Putamen (tissue), 1 donor: ENCODE data around the gene GATAD2A.

ENCODE experiments used
- DNase-seq: peaks from one replicate; pipeline ENCODE4 v3.0.0-alpha.2; 2016; ENCODE audit warnings: low spot score

GATAD2A gene

DNA sequence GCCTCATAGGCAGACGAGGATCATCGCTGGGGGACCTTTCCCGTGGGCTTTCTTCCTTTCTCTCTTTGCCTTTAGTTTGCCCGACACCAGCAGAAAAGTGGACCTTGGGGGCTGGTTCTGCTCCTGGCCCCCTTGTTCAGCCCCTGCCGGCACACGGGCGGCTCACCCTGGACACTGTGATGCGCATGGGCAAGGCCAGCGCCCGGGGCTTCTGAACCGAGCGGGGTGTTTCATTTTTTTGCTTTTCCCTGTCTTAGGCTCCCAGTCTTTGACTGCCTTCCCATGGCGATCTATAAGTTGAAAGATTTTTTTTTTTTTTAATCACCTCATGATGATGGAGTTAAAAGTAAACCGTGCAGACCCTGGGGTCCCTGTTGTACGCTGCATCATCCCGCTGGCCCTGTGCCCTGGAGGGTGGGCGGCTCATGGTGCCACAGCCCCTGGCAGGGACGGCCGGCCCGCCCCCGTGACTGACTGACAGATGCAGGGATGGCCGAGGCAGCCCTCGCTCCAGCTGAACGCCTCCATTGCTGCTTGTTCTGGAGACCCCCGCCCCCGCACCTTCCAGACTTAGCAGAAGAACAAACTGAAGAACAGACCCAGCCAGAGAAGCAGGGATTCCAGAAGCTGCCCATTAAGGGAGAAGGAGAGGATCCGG is 100.3 kb downstream of the GATAD2A start:
- no peak for DNase-seq

DNA sequence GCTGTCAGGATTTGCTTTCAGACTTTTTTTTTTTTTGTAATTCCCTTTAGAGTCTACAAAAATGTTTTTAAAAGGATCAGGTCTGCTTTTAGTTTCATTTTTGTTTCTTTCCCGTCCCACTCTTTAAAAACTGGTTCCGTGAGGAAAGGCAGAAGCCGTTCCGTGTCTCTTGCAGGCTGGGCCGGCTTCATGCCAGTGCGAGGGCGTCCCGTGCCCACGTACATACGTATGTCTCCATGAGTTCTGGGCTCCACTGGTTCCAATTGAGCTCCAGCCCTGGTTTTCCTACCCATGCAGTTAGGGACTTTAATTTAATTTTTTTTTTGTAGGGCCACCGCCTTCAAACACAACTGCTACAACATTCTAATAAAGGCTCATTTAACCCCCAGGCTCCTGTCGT is 101.1 kb downstream of the GATAD2A start:
- no peak for DNase-seq

DNA sequence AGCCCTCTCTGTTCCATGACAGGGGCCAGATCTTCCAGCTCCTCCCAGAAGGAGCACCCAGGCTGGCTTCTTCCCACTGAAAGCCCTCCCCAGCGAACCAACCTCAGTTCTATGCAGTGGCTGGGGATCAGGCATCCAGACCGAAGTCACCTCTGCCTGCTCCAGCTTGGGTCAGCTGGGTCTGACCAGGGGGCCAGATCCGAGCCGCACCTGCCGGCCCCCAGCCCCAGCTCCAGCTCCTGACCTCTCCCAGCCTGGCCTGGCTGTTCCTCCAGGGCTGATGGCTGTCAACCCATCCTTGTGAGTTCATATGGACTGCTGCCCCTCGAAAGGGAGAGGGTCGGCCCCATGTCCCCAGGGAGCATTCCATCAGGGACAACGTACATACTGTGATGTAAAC is 101.9 kb downstream of the GATAD2A start:
- DNase-seq = no peak

DNA sequence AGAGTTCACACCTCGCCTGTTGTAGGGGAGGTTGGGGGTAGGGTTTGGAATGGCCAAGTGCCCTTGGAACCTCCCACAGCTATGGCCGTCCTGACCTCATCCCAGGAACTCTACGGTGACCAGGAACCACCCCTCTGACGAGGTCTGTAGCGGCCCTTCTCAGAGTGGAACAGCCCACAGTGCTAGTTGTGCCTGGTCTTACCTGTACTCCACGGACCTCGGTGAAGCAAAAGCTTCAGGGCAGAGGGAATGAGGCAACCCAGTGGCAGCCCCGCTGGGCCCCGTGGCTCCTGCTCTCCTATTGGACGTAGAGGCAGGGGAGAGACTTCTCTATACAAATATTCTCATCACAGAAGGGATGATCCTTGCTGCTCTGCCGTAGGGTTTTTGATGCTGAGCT is 102.7 kb downstream of the GATAD2A start:
- no peak for DNase-seq

DNA sequence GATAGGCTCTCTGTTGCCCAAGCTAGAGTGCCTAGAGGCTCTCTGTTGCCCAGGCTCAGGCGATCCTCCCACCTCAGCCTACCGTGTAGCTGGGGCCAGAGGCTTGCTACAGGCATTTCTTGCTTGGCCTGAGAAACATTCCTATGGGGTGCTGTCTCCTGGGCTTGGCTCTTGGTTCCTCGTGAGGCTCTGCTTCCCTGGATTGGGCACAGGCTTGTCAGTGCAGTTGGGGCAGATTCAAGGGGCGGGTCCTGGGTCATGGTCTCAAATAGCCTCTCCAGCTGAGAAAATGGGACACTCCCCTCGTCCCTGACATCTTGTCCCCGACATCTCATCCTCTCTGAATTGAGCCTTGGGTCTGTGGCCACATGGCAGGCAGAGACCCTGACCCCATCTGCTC is 105.0 kb downstream of the GATAD2A start:
- no peak for DNase-seq

DNA sequence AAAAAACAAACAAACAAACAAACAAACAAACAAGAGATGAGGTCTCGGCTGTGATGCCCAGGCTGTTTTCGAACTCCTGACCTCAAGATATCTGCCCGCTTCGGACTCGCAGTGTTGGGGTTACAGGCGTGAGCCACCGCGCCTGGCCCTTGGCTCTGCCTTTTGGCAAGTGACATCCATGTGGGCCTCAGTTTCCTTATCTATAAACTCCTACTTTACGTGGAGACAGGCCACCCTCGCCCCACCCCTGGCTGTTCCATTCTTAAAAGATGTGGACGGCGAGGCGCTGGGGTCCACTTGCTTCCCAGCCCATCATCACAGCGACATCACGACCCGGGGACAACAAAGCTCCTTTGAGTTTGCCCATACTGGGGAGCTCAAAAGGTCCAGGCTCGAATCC is 108.2 kb downstream of the GATAD2A start:
- no peak for DNase-seq

DNA sequence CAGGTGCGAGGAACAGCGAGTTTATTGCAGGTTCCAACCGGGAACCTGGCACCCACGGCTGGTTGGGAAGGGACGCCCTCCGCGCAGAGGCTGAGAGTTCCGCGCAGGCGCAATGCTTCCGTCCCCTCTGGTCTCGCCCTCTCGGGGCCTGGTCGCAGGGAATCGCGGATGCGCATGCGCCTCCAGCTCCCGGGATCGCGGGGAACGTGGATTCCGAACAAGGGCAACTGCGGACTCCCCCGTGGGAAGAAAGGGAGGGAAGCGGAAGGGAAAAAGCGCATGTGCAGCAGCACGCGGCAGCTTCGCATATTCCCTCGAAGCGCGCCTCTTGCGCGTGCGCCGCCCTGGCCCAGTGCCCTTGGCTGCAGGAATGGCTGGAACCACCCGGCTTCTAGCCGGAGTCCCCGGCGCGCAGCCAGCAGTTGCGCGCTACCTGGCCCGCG is 108.8 kb downstream of the GATAD2A start:
- peak; percentile 47 for DNase-seq

DNA sequence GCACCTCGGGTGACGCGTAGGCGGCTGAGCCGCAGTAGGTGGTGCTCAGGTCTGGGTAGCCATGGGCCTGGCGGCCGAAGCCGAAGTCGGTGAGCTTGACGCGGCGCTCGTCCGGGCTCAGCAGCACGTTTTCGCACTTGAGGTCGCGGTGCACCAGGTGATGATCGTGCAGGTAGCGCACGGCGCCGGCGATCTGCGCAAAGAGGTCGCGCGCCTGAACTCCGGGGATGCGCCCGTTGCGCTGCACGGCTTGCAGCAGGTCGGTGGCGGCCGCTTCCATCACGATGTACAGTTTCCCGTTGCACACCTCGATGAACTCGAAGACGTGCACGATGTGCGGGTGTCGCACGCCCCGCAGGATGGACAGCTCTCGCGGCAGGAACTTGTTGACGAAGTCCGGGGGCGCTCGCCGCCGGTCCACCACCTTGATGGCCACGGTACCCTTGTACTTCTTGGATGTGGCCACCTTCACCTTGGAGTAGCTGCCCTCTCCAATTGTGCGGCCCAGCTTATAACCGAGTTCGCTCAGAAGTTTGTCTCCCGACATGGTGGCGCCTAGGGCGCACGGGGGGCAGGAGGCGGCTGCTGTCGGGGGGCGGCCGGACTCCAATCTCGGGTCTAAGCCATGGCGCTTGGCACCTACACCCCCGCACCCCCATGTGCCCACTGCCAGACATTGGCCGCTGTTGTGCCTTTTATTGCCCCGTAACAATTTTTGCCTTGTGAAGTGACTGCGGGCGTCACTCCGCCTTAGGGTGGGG is 109.6 kb downstream of the GATAD2A start, which contains the start of gene TSSK6:
TSSK6 (minus strand) TSS at position 668 of the 761 bp plus-strand sequence; CDS start at position 547, 121 bp downstream.
- no peak for DNase-seq

DNA sequence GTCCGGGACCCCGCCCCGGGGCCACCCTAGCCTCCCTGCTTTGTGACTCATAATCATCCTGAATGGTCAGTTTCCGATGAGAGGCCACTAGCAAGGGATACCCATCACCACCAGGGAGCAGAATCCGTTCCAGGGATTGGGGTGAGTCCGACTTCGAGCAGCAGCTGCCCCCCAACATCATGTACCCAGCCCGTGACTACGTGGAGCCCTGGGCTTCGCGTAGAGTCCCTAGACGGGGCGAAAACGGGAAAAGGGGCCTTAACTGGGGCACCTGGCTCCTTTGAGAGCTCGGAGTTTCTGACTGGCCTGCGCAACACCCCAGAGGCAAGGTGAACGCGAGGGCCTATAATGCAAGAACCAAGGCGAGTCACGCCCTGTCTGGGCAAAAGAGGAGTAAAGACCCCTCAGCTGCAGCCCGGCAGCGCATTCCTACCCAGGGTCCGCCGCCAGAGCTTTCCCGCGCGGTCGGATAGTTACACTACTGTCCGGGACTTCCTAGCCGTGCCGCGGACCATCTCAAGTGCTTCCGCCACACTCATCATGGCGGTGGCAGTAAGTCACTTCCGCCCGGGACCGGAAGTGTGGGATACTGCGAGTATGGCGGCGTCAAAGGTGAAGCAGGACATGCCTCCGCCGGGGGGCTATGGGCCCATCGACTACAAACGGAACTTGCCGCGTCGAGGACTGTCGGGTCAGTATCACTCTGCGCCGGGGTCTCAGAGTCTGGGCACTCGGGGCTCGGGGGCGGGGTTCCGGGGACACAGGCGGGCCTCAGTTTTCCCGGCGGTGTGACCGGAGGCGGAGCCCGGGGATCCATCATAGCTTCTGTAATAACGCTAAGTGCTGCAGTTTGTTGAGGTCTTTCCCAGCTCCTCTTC is 110.4 kb downstream of the GATAD2A start, which contains the start of gene NDUFA13:
NDUFA13 (plus strand) TSS at position 584 of the 878 bp plus-strand sequence; CDS start at position 598, 14 bp downstream.
- peak; percentile 90 for DNase-seq

DNA sequence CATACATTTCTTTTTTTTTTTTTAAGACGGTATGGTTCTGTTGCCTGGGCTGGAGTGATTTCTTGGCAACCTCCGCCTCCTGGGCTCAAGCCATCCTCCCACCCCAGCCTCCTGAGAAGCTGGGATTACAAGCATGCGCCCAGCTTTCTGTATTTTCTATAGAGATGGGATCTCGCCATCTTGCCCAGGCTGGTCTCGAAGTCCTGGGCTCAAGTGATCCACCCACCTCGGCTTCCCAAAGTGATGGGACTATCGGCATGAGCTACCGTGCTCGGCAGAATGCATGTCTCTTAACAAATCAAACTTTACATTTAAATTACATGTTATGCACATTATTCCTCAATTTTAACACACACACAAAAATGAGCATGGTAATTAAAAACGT is 111.8 kb downstream of the GATAD2A start:
- no peak for DNase-seq

DNA sequence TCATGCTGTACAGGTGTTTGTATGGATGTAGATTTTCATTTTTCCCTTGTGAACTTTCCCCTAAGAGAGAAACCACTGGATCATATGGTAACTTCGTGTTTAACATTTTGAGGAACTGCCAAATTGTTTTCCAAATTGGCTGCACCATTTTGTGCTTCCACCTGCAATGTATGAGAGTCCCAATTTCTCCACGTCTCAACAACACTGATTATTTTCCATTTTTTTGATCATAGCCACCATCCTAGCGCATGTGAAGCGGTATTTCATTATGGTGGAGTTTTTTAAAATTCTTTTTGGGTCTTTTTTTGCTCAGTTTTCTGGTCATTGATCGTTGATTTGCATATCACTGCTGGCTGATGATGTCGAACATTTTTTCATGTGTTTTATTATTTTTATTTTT is 115.5 kb downstream of the GATAD2A start:
- no peak for DNase-seq

DNA sequence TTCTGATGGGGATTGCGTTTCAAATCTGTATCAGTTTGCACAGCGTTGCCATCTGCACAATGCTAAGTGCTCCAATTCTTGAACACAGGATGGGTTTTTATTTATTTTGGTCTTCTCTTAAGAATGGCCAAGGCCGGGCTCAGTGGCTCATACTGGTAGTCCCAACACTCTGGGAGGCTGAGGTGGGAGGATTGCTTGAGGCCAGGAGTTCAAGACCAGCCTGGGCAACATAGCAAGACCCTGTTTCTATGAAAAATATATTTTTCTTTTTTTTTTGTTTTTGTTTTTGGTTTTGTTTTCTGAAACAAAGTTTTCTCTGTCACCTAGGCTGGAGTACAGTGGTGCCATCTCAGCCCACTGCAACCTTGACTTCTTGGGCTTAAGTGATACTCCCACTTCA is 117.7 kb downstream of the GATAD2A start:
- DNase-seq = no peak

DNA sequence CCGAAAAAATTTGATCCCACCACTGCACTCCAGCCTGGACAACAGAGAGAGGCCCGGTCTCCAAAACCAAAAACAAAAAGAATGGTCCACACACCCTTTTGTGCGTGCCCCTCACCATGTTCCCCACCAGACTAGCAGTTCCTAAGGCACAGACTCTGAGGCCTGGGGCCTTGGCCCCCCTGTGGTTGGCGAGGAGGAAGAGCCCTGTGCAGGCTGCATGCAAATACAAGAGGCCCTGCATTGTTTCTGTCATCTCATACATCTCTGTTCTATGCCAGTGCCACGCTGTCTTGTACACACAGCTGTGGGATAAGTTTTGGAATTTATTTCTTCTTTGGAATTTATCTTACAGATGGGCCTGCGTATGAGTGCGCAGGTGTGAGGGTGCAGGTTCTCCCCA is 118.6 kb downstream of the GATAD2A start:
- no peak for DNase-seq

DNA sequence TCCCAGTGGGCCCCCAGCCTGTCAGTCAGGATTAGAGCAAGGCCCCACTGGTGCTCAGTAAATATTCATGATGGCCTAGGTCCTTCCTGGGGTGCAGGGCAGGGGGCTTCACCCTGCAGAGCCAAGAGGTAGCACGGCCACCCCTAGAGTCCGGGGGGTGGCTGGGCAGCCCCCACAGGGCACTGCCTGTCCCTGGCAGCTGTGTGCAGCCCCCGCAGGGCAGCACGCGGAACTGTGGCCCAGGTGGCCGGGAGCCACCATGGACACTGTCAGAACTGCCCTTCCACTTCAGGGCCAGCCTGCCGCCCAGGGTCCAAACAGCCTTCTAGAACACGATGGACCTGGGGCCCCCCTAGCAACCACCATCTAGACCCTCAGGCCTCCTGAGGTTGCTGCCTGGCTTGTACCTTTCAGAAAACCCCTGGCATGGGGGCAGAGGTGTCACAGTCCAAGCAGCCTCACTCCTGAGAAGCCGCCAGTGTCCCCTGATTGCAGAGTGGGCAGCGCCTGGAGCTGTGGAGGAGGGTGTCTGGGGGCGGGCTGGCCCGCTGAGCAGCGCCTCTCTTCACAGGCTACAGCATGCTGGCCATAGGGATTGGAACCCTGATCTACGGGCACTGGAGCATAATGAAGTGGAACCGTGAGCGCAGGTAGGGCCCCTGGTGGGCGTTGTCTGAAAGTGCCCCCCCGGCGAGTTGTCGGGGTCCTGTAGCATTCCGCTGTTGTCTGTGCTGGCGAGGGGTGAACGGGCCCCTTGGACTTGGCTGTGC is 120.3 kb downstream of the GATAD2A start:
- no peak for DNase-seq

DNA sequence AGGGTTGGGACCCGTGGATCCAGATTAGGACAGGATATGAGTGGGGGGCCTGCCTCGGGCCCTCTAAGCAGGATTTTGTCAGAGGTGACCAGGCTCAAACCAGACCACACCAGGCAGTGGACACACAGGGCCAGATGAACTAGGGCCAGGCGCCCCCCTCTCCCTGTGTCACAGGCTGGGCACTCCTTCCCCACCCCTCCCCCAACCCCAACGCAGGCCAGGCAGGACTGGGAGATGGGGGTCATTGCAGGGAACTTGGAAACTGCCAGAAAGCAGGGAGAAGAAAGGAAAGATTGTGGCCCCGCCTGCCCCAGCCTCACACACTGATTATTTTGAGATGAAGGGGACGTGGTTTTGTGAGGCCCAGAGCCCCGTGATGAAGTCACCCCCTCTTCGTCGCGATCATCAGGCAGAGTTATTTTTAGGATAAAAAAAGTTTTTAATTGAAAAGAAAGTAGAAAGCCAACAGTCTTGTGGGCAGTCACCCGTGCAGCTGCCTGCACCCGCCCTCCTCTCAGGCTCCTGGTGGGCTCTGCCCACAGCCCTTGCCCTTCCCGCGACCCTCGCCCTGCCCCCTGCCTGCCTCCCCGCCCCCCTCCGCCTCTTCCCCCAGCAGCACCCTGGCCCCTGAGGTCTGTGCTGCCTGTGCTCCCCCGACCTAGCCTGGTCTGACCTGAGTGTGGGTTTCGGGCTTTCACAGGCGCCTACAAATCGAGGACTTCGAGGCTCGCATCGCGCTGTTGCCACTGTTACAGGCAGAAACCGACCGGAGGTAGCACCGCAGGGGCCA is 121.3 kb downstream of the GATAD2A start:
- no peak for DNase-seq

DNA sequence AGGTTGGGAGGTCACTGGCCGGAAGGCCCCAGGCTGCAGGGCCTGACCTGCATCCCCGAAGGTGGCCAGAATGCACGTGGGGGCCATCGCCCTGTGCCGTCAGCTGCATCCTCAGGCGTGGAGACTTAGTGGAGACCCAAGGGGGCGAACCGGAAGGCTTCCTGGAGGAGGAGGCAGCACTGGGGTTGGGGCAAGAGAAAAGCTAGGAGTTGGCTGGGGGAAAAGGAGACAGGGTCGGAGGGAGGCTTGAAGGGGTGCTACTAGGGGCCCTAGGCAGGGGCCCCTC is 121.8 kb downstream of the GATAD2A start:
- DNase-seq = no peak

DNA sequence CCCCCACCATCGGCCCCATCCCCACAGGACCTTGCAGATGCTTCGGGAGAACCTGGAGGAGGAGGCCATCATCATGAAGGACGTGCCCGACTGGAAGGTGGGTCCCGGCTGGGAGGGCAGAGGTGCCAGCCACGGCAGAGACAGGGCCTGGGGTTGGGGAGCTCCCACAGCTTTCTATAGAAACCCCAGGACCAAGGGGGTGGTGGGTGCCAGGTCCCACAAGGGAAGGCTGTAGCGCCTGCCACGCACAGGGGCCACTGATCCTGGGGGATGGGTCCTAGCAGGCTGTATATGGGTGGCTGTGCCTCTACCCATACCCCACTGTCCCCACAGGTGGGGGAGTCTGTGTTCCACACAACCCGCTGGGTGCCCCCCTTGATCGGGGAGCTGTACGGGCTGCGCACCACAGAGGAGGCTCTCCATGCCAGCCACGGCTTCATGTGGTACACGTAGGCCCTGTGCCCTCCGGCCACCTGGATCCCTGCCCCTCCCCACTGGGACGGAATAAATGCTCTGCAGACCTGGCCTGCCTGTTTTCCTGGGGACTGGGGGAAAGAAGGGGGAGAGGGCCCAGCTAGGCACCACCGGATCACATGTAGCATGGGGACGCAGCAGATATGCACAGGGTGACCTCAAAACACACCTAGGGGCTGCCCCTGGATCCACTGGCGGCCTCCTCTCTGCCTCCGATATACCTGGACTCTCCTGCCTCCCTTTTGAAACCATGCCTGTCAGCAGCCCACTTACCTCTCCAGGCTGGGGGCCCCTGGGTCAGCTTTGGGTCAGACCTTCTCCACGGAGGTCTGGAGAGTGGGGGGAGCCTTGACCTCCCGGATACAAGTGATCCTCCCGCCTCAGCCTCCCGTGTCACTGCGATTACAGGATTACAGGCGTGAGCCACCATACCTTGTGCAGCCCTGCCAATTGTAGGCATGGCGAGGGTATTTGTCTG is 122.5 kb downstream of the GATAD2A start:
- no peak for DNase-seq

DNA sequence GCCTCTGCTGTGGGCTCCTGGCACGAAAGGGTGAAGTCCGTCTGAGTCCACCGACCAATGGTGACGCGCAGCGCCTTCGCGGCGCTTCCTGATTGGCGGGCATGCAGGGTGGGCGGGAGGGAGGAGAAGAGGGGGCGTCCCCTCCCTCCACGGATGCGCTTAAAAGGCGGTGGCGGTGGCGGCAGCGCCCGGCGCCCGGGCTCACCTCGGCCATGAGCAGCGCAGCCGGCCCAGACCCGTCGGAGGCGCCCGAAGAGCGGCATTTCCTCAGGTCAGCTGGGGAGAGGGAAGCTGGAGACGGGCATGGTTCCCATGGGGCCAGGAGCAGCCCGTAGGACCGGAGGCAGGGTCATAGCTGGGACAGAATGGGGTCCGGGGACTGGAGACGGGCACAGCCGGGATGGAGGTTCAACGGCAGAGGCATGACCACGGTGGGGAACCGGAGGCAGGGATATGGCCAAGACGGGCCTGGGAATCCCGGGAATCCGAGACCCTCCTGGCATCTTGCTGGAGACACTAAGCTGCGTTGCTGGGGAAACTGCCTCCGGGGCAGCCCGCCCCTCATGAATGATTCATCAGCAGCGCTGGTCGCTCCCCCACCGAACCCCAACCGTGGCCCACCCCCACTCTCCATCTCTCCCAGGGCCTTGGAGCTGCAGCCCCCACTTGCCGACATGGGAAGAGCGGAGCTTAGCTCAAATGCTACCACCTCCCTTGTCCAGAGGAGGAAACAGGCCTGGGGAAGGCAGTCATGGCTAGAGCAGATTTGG is 123.4 kb downstream of the GATAD2A start, which contains the start of gene YJEFN3:
YJEFN3 (plus strand) TSS at position 191 of the 770 bp plus-strand sequence; CDS start at position 213, 22 bp downstream.
- peak; percentile 77 for DNase-seq
